Activated T-cell treated with anti-CD3 and anti-CD28 coated beads for 1 hour (primary cell): ENCODE results near the gene SMIM35.

Source experiments
- DNase-seq: peaks from one replicate; pipeline ENCODE4 v3.0.0-alpha.2; 2020; ENCODE audit warnings: low read depth

Gene SMIM35

GRCh38 chr11:118002541-118003423, 84.0 kb downstream of the SMIM35 start:
- DNase-seq: no peak

- DNase-seq: no peak
Measured at GRCh38 chr11:118002010-118002540, 84.7 kb downstream of the SMIM35 start.

DNA sequence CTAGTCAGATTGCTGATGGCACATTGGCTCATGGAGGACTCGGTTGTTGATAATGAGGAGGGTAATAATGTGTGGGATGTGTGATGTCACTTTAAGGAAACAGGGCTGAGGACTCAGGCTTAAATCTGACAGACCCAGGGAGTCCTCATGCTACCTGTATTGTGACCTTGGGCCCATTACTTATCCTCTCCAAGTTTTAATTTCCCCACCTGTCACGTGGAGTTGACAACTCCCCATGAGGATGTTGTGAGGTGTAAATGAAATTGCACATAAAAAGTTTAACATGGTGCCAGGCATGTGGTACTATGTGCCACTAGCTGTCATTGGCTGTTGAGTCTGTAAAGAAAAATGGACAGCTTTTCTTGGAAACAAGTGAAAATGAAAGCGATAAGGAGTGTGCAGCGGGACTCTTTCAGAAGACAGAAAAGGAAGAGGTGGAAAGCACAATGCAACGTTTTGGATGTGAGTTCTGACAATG, 85.2 kb downstream of the SMIM35 start:
- no peak for DNase-seq

DNA sequence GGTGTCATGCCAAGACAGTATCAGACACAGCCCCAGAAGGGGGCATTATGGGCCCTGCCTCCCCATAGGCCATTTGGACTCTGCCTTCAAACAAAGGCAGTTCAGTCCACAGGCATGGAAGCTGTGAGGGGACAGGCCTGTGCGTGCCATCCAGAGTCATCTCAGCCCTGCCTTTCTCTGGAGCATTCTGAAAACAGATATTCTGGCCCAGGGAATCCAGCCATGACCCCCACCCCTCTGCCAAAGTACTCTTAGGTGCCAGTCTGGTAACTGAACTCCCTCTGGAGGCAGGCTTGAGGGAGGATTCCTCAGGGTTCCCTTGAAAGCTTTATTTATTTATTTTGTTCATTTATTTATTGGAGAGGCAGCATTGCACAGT, 85.9 kb downstream of the SMIM35 start:
- DNase-seq: no peak

DNA sequence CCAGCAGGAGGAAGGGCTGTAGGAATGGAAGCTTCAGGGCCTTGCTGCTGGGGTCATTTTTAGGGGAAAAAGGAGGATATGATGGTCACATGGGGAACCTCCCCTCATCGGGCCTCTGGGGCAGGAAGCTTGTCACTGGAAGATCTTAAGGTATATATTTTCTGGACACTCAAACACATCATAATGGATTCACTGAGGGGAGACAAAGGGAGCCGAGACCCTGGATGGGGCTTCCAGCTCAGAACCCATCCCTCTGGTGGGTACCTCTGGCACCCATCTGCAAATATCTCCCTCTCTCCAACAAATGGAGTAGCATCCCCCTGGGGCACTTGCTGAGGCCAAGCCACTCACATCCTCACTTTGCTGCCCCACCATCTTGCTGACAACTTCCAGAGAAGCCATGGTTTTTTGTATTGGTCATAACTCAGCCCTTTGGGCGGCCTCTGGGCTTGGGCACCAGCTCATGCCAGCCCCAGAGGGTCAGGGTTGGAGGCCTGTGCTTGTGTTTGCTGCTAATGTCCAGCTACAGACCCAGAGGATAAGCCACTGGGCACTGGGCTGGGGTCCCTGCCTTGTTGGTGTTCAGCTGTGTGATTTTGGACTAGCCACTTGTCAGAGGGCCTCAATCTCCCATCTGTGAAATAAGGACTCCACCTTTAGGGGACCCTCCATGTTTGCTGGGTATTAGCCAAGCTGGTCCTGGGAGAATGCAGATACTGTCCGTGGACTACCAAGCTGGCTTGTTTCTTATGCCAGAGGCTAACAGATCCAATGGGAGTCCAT, 86.5 kb downstream of the SMIM35 start:
- no peak for DNase-seq

DNA sequence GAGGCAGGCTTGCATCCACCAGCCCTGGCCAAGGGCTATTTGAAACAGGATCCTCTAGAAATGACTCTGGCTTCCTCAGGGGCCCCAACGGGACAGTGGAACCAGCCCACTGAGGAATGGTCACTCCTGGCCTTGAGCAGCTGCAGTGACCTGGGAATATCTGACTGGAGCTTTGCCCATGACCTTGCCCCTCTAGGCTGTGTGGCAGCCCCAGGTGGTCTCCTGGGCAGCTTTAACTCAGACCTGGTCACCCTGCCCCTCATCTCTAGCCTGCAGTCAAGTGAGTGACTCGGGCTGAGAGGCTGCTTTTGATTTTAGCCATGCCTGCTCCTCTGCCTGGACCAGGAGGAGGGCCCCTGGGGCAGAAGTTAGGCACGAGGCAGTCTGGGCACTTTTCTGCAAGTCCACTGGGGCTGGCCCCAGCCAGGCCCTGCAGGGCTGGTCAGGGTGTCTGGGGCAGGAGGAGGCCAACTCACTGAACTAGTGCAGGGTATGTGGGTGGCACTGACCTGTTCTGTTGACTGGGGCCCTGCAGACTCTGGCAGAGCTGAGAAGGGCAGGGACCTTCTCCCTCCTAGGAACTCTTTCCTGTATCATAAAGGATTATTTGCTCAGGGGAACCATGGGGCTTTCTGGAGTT, 87.3 kb downstream of the SMIM35 start:
- no peak for DNase-seq

- no peak for DNase-seq
Measured at GRCh38 chr11:117998664-117999353, 88.0 kb downstream of the SMIM35 start.

- DNase-seq: no peak
Measured at GRCh38 chr11:117997823-117998579, 88.8 kb downstream of the SMIM35 start.

- no peak for DNase-seq
Measured at GRCh38 chr11:117997406-117997805, 89.4 kb downstream of the SMIM35 start.

GRCh38 chr11:117996058-117996457, 90.7 kb downstream of the SMIM35 start:
- DNase-seq: no peak

DNA sequence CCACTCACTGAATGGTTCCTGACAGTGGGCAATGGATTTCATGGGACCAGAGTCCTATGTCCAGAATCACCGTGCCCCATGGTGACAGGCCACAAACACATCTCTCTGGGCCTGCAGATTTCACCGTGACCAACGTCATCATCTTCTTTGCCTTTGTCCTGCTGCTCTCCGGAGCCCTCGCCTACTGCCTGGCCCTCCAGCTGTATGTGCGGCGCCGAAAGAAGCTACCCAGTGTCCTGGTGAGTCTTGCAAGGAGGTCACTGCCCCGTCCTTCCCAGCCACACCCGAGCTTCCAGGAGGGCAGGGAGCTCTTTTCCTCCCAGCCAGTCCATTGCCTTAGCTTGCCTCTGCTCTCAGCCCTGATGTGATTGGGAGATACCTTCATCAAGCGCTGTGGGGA, 91.3 kb downstream of the SMIM35 start:
- DNase-seq: no peak

DNA sequence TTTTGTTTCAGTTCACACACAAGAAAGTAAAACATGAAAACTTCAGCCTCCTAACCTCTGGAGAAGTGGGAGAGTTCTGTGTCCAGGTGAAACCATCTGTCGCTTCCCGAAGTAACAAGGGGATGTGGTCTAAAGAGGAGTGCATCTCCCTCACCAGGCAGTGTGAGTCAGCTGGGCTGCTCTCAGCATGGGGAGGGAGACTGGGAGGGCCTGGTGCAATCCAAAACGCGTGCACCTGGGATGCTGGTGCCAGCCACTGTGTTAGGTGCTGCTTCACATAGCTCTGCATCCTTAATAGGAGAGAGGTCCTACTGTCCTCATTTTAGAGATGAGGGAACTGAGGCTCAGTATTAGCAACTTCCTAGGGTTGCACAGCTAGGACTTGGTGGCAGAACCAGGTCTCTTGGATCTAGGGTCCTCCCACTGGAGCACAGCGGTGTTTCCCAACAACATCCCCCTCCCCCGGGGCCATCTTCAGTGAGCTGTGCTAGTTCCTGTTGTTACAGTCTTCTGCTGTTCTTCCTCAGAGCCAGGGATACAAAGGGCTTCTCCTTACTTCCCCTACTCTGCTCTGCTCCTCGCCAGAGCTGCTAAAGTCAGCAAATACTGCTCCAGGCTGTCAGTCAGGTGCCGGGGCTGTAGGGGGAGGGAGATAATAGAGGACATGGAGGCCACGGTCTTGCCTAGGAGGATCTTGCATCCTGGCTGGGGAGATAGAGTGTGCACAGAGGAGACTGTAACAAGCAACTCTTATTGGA, 92.6 kb downstream of the SMIM35 start:
- no peak for DNase-seq

DNA sequence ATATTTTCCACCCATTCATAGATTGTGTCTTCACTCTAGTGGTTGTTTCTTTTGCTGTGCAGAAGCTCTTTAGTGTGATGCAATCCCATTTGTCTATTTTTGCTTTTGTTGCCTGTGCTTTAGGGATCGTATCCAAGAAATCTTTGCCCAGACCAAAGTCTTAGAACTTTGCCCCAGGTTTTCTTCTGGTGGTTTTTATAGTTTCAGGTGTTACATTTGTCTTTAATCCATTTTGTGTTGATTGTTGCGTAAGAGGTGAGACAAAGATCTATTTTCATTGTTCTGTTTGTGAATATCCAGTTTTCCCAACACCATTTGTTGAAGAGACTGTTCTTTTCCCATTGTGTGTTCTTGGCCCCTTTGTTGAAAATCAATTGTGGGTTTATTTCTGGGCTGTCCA, 94.1 kb downstream of the SMIM35 start:
- no peak for DNase-seq

- no peak for DNase-seq
Measured at GRCh38 chr11:117992136-117992535, 94.6 kb downstream of the SMIM35 start.

DNA sequence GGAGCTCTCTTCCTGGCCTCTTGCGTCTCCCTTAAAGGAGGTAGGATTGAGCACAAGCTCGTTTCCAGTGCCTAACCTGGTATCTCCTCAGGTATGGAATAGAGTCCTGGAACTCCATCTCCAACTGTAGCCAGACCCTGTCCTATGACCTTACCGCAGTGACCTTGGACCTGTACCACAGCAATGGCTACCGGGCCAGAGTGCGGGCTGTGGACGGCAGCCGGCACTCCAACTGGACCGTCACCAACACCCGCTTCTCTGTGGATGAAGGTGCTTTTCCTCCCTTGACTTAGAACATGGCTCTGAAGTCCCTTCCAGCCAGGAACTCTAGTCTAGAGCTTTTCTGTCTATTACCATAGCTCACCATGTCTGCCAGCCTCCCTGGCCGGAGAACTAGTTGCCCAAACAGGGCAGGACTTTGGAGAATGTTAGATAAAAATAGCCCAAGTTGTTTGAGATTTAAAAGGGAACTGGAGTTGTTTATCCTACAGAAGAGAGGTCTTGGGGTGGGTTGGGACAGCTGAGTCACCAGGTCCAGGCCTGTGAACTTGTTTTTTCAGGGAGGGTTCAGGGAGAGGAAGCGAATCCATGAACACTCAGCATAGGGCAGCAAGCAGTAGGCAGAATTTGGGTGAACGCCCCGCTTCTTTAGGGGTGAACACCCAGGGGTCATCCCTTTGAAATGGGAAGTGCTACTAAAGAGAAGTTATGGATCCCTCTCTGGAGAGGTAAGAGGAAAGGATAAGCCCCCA, 97.2 kb downstream of the SMIM35 start:
- no peak for DNase-seq

- DNase-seq: no peak
Measured at GRCh38 chr11:117986981-117987574, 99.7 kb downstream of the SMIM35 start.

- peak; percentile 72 for DNase-seq
Measured at GRCh38 chr11:117985953-117986887, 100.5 kb downstream of the SMIM35 start, which contains the start of gene IL10RA. IL10RA (plus strand) TSS chr11:117986394; CDS start chr11:117986468, 74 bp downstream.

DNA sequence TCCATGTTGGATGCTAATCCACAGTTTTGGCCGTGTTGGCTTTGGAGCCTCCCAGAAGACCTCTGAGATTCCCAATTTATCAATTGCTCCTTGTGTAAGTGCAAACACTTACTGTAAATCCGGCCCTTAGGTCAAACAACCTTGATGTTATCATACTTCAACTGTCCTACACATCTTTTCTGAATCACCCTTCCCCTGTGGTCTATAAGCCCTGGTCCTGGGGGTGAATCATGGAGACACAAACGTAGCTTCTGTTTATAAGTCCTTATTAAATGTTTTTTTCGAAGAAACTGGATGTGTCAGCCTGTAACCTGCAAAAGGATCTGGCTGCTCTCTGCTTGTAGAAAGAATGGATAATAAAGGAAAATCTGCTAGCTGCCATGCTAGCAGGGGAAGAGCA, 102.3 kb downstream of the SMIM35 start:
- no peak for DNase-seq
